Neuronal stem cell (in vitro differentiated cells): ENCODE data around the gene MYLK4.

Experiments used
- DNase-seq: peaks from one replicate; pipeline ENCODE4 v3.0.0-alpha.2; 2013; ENCODE audit warnings: low spot score
- H2AFZ ChIP-seq: one replicate; pipeline ENCODE4 v1.6.1; 2013; ENCODE audit warnings: mild to moderate bottlenecking, low read length, inconsistent platforms
- H2AK5ac ChIP-seq: 2 replicates; pipeline ENCODE4 v1.6.1; 2013; ENCODE audit warnings: low read depth, mild to moderate bottlenecking, inconsistent platforms, low read length, moderate library complexity, mixed read lengths
- H2BK120ac ChIP-seq: 2 replicates; pipeline ENCODE4 v1.6.1; 2013; ENCODE audit warnings: low read depth, mild to moderate bottlenecking, inconsistent platforms, low read length, moderate library complexity, mixed read lengths
- H2BK12ac ChIP-seq: one replicate; pipeline ENCODE4 v1.6.1; 2013; ENCODE audit warnings: low read length, inconsistent platforms
- H2BK15ac ChIP-seq: 2 replicates; pipeline ENCODE4 v1.6.1; 2013; ENCODE audit warnings: mild to moderate bottlenecking, low read length, inconsistent platforms, mixed read lengths
- H2BK5ac ChIP-seq: one replicate; pipeline ENCODE4 v1.6.1; 2013; ENCODE audit warnings: inconsistent platforms, mild to moderate bottlenecking, low read length, moderate library complexity
- H3K14ac ChIP-seq: one replicate; pipeline ENCODE4 v1.6.1; 2013; ENCODE audit warnings: low read length, inconsistent platforms
- H3K18ac ChIP-seq: 2 replicates; pipeline ENCODE4 v1.6.1; 2013; ENCODE audit warnings: low read length, inconsistent platforms
- H3K23ac ChIP-seq: 2 replicates; pipeline ENCODE4 v1.6.1; 2013; ENCODE audit warnings: low read depth, mild to moderate bottlenecking, mixed read lengths, low read length, inconsistent platforms; ENCODE audit not compliant: poor library complexity
- H3K27ac ChIP-seq: replicated peaks from 3 replicates; pipeline ENCODE4 v1.5.1; 2013; ENCODE audit warnings: low read length, inconsistent platforms
- H3K27me3 ChIP-seq, 3 experiments: 2 replicates each; pipeline ENCODE4 v1.6.1; 2013; ENCODE audit warnings: low read length in 3 of 3, mild to moderate bottlenecking in 2 of 3, inconsistent platforms in 1 of 3, low read depth in 1 of 3, mixed read lengths in 1 of 3, moderate library complexity in 1 of 3; ENCODE audit not compliant: control insufficient read depth in 3 of 3, insufficient read depth in 3 of 3
- H3K36me3 ChIP-seq, 2 donors: replicated peaks in 1 of 2; 2 replicates each; pipeline ENCODE4 v1.6.1; 2013; ENCODE audit warnings: low read length in 2 of 2; ENCODE audit not compliant: control insufficient read depth in 2 of 2, insufficient read depth in 2 of 2
- H3K4ac ChIP-seq: 2 replicates; pipeline ENCODE4 v1.6.1; 2013; ENCODE audit warnings: inconsistent platforms, mild to moderate bottlenecking, low read length, moderate library complexity
- H3K4me1 ChIP-seq, 2 donors: 1 replicate in 1 of 2; 2 replicates in 1 of 2; pipeline ENCODE4 v1.6.1; 2013; ENCODE audit warnings: low read length in 2 of 2, low read depth in 1 of 2; ENCODE audit not compliant: control insufficient read depth in 2 of 2, insufficient read depth in 1 of 2
- H3K4me2 ChIP-seq: one replicate; pipeline ENCODE4 v1.6.1; 2013; ENCODE audit warnings: mild to moderate bottlenecking, low read length, inconsistent platforms; ENCODE audit not compliant: insufficient read depth, poor library complexity, severe bottlenecking
- H3K4me3 ChIP-seq, 2 donors: 2 replicates each; pipeline ENCODE4 v1.5.1; 2013; ENCODE audit warnings: low read length in 2 of 2, mild to moderate bottlenecking in 2 of 2, inconsistent platforms in 1 of 2, moderate library complexity in 1 of 2
- H3K79me1 ChIP-seq: one replicate; pipeline ENCODE4 v1.6.1; 2013; ENCODE audit warnings: low read depth, mild to moderate bottlenecking, inconsistent platforms, low read length, moderate library complexity
- H3K9ac ChIP-seq: one replicate; pipeline ENCODE4 v1.6.1; 2013; ENCODE audit warnings: mild to moderate bottlenecking, low read depth, low read length, inconsistent platforms; ENCODE audit not compliant: poor library complexity
- H3K9me3 ChIP-seq, 2 donors: replicated peaks in 1 of 2; 2 replicates each; pipeline versions ENCODE3 to v1.6.1; 2013; ENCODE audit warnings: low read length in 2 of 2, mild to moderate bottlenecking in 2 of 2, inconsistent platforms in 1 of 2, low read depth in 1 of 2, mixed read lengths in 1 of 2, moderate library complexity in 1 of 2; ENCODE audit not compliant: control insufficient read depth in 2 of 2, insufficient read depth in 1 of 2
- H4K8ac ChIP-seq: one replicate; pipeline ENCODE4 v1.6.1; 2013; ENCODE audit warnings: low read depth, mild to moderate bottlenecking, inconsistent platforms, low read length, moderate library complexity
- H4K91ac ChIP-seq: one replicate; pipeline ENCODE4 v1.6.1; 2013; ENCODE audit warnings: low read length, low read depth, mild to moderate bottlenecking, inconsistent platforms; ENCODE audit not compliant: poor library complexity
- WGBS, 2 donors: extraction: QIAGEN DNeasy Blood & Tissue Kit; methylation state at CpG; one replicate each; pipeline ENCODE4 v1.1.7; 2013; ENCODE audit warnings: missing lambda C conversion rate in 2 of 2, mixed read lengths in 1 of 2; ENCODE audit not compliant: insufficient read length in 2 of 2, insufficient replicate concordance in 1 of 2; ENCODE audit errors: extremely low coverage in 2 of 2; 5-methylcytosine and 5-hydroxymethylcytosine counted together

The MYLK4 gene

GRCh38 chr6:2677080-2677593 is 73.6 kb downstream of the MYLK4 start:
- Histone ChIP-seq H3K4me1 (no peaks in the 10 kb centered on the region), H2AK5ac (no peak overlapping the region), H3K14ac (no peak overlapping the region), H3K36me3 (no peaks in the 10 kb centered on the region), H3K27ac (no peak overlapping the region), H3K18ac (no peak overlapping the region), H3K9ac (no peak overlapping the region), H2BK120ac (no peak overlapping the region), H3K4me2 (no peak overlapping the region), H3K79me1 (no peaks in the 10 kb centered on the region), H3K9me3 (no peaks in the 10 kb centered on the region), H2BK12ac (no peak overlapping the region), H3K4me3 (no peak overlapping the region), H2BK5ac (no peak overlapping the region), H4K91ac (no peak overlapping the region), H3K27me3 (no peaks in the 10 kb centered on the region), H3K23ac (no peak overlapping the region), H2AFZ (no peak overlapping the region), H4K8ac (no peak overlapping the region), H2BK15ac (no peak overlapping the region), H3K4ac (no peak overlapping the region)
- DNase-seq, result no peak
- WGBS, 2 donors, result no CpG with 5 or more reads among the region's 4 CpGs

- Histone ChIP-seq H3K4me2 (no peak overlapping the region), H2BK12ac (no peak overlapping the region), H3K4me3 (no peak overlapping the region), H3K79me1 (no peaks in the 10 kb centered on the region), H2AK5ac (no peak overlapping the region), H2BK5ac (no peak overlapping the region), H3K14ac (no peak overlapping the region), H4K8ac (no peak overlapping the region), H3K27ac (no peak overlapping the region), H3K27me3 (no peaks in the 10 kb centered on the region), H3K18ac (no peak overlapping the region), H3K4ac (no peak overlapping the region), H4K91ac (no peak overlapping the region), H3K23ac (no peak overlapping the region), H3K9ac (no peak overlapping the region), H2BK15ac (no peak overlapping the region), H3K36me3 (no peaks in the 10 kb centered on the region), H2AFZ (no peak overlapping the region), H2BK120ac (no peak overlapping the region), H3K9me3 (no peaks in the 10 kb centered on the region), H3K4me1 (no peaks in the 10 kb centered on the region)
- no peak for DNase-seq
- WGBS, 2 donors, result no CpG with 5 or more reads among the region's 2 CpGs
Observed at GRCh38 chr6:2676048-2676447, 74.7 kb downstream of the MYLK4 start.

- Histone ChIP-seq H2BK5ac (no peak overlapping the region), H2AFZ (no peak overlapping the region), H3K79me1 (no peaks in the 10 kb centered on the region), H3K9ac (no peak overlapping the region), H4K91ac (no peak overlapping the region), H3K36me3 (no peaks in the 10 kb centered on the region), H3K4me1 (no peaks in the 10 kb centered on the region), H3K9me3 (no peaks in the 10 kb centered on the region), H4K8ac (no peak overlapping the region), H3K4ac (no peak overlapping the region), H3K14ac (no peak overlapping the region), H3K4me3 (no peak overlapping the region), H3K4me2 (no peak overlapping the region), H3K27ac (no peak overlapping the region), H2AK5ac (no peak overlapping the region), H3K23ac (no peak overlapping the region), H2BK15ac (no peak overlapping the region), H3K18ac (no peak overlapping the region), H3K27me3 (no peaks in the 10 kb centered on the region), H2BK12ac (no peak overlapping the region), H2BK120ac (no peak overlapping the region)
- no peak for DNase-seq
- WGBS, 2 donors, result no CpG with 5 or more reads among the region's 6 CpGs
Observed at GRCh38 chr6:2674857-2675256, 75.9 kb downstream of the MYLK4 start.

- no peak overlapping the region for H2BK12ac ChIP-seq
- H4K8ac ChIP-seq, result no peak overlapping the region
- no peak overlapping the region for H3K4ac ChIP-seq
- peak overlapping the region; percentile 33 for H3K18ac ChIP-seq
- H2BK15ac ChIP-seq, result no peak overlapping the region
- H2BK120ac ChIP-seq, result no peak overlapping the region
- H3K79me1 ChIP-seq, result no peaks in the 10 kb centered on the region
- no peaks in the 10 kb centered on the region for H3K27me3 ChIP-seq
- no peaks in the 10 kb centered on the region for H3K4me1 ChIP-seq
- no peak overlapping the region for H3K9ac ChIP-seq
- H2BK5ac ChIP-seq, result no peak overlapping the region
- no peak overlapping the region for H3K27ac ChIP-seq
- no peak overlapping the region for H3K4me2 ChIP-seq
- H3K9me3 ChIP-seq, result no peaks in the 10 kb centered on the region
- H3K23ac ChIP-seq, result peak overlapping the region; percentile 29
- no peak overlapping the region for H2AFZ ChIP-seq
- H2AK5ac ChIP-seq, result no peak overlapping the region
- no peaks in the 10 kb centered on the region for H3K36me3 ChIP-seq
- no CpG with 5 or more reads among the region's 12 CpGs for WGBS, 2 donors
- H4K91ac ChIP-seq, result no peak overlapping the region
- no peak overlapping the region for H3K4me3 ChIP-seq
- no peak overlapping the region for H3K14ac ChIP-seq
- DNase-seq, result no peak
Observed at GRCh38 chr6:2669067-2669700, 81.5 kb downstream of the MYLK4 start.
